ENCODE results near the gene ANKRD52. TPM values are rescaled to one million over a fixed set of nuclear protein-coding genes. Genes with fewer than 3 reads are reported as not detected.
"Not testable (repeated sequence)": the region's sequence is repeated elsewhere in the genome, so short reads cannot be mapped to it uniquely, and the experiment has no call there.

Gene ANKRD52
- polyA plus RNA-seq, 1 donor (not counting 4 experiments of a cell fraction or from before 2014, with no cell fraction given) = 14.0 TPM

GRCh38 chr12:56286044-56286830 lies 28.1 kb upstream of the ANKRD52 start:
- Histone ChIP-seq H3K27ac (ENCODE audit: control insufficient read depth, insufficient read depth, low read length) (no peak overlapping the region), H3K4me3 (ENCODE audit: control insufficient read depth in 2 of 3, extremely low read depth in 1 of 3, insufficient read depth in 2 of 3, low read depth in 1 of 3, low read length in 3 of 3) (no peak overlapping the region), H3K4me1 (ENCODE audit: control insufficient read depth, extremely low read depth, insufficient read depth, low read length) (peaks cover 6% of the 10 kb centered on the region), H3K79me2 (ENCODE audit: control insufficient read depth, insufficient read depth, low read length) (peaks cover 31% of the 10 kb centered on the region), H3K36me3 (ENCODE audit: control insufficient read depth in 2 of 2, extremely low read depth in 1 of 2, insufficient read depth in 2 of 2, low read length in 2 of 2) (peaks cover 19 to 36% of the 10 kb centered on the region in 2 experiments), H3K4me2 (ENCODE audit: control insufficient read depth, extremely low read depth, insufficient read depth, low read depth, low read length) (no peak overlapping the region), H3K9ac (ENCODE audit: control insufficient read depth, extremely low read depth, insufficient read depth, low read length) (no peak overlapping the region), H3K9me3 (ENCODE audit: control insufficient read depth, low read depth, low read length) (no peaks in the 10 kb centered on the region), H2AFZ (ENCODE audit: control insufficient read depth, low read length) (no peak overlapping the region), H4K20me1 (ENCODE audit: control insufficient read depth, extremely low read depth, insufficient read depth, low read length) (no peaks in the 10 kb centered on the region), H3K27me3 (ENCODE audit: control insufficient read depth, extremely low read depth, insufficient read depth, low read length) (no peaks in the 10 kb centered on the region), H3K9me1 (ENCODE audit: control insufficient read depth, extremely low read depth, insufficient read depth, low read length) (no peaks in the 10 kb centered on the region)
- no peak for DNase-seq (ENCODE audit: low read depth, low spot score)
- dilution Hi-C loops (cut with MboI; ENCODE audit: extremely low pct_ligation_motif_present, low sequenced_read_pairs) = no loop called here
- no peak for TF ChIP-seq EZH2 (IDR thresholded peaks at IDR 0.05; ENCODE audit: low read length)
- no peak for TF ChIP-seq CTCF (optimal IDR thresholded peaks at IDR 0.05 in 1 of 3, IDR thresholded peaks at IDR 0.05 in 1 of 3, conservative IDR thresholded peaks at IDR 0.05 in 1 of 3; ENCODE audit: extremely low read depth in 1 of 3, insufficient read depth in 2 of 3, low read length in 3 of 3)
- FAIRE-seq = no peak

- H3K9me3 ChIP-seq (ENCODE audit: control insufficient read depth, low read depth, low read length); H3K9me1 ChIP-seq (ENCODE audit: control insufficient read depth, extremely low read depth, insufficient read depth, low read length); H4K20me1 ChIP-seq (ENCODE audit: control insufficient read depth, extremely low read depth, insufficient read depth, low read length); H3K27ac ChIP-seq (ENCODE audit: control insufficient read depth, insufficient read depth, low read length); H3K4me1 ChIP-seq (ENCODE audit: control insufficient read depth, extremely low read depth, insufficient read depth, low read length); H3K9ac ChIP-seq (ENCODE audit: control insufficient read depth, extremely low read depth, insufficient read depth, low read length); FAIRE-seq; DNase-seq (ENCODE audit: low read depth, low spot score); dilution Hi-C loops (cut with MboI; ENCODE audit: extremely low pct_ligation_motif_present, low sequenced_read_pairs); H2AFZ ChIP-seq (ENCODE audit: control insufficient read depth, low read length); H3K4me2 ChIP-seq (ENCODE audit: control insufficient read depth, extremely low read depth, insufficient read depth, low read depth, low read length); H3K27me3 ChIP-seq (ENCODE audit: control insufficient read depth, extremely low read depth, insufficient read depth, low read length); H3K4me3 ChIP-seq (ENCODE audit: control insufficient read depth in 2 of 3, extremely low read depth in 1 of 3, insufficient read depth in 2 of 3, low read depth in 1 of 3, low read length in 3 of 3): not testable (repeated sequence)
- H3K79me2 ChIP-seq (ENCODE audit: control insufficient read depth, insufficient read depth, low read length) = peaks cover 18% of the 10 kb centered on the region
- H3K36me3 ChIP-seq (ENCODE audit: control insufficient read depth in 2 of 2, extremely low read depth in 1 of 2, insufficient read depth in 2 of 2, low read length in 2 of 2) = peaks cover 22 to 43% of the 10 kb centered on the region in 2 experiments
Observed at GRCh38 chr12:56284263-56284662, 26.1 kb upstream of the ANKRD52 start.
